GM19467 (cell line): ENCODE measurements around the gene PRKAB2.
"Not testable (repeated sequence)": the region's sequence is repeated elsewhere in the genome, so short reads cannot be mapped to it uniquely, and the experiment has no call there.

Experiments used
- ATAC-seq: cut with Tn5 transposase; IDR thresholded peaks from one replicate; pipeline ENCODE4 v1.9.1; 2021; ENCODE audit warnings: mild to moderate bottlenecking, moderate library complexity; ENCODE audit not compliant: unreplicated experiment

Gene PRKAB2

GRCh38 chr1:147172168-147173016 is at the start of gene PRKAB2:
Gene PRKAB2 (minus strand): TSS chr1:147172470. CDS start chr1:147172144, 326 bp downstream.
- peak; percentile 87 for ATAC-seq

- no peak for ATAC-seq
Measured at GRCh38 chr1:147218606-147219005, 46.3 kb upstream of the PRKAB2 start.

- ATAC-seq = no peak
Measured at GRCh38 chr1:147217141-147217540, 44.9 kb upstream of the PRKAB2 start.

GRCh38 chr1:147216124-147216523 is 43.9 kb upstream of the PRKAB2 start:
- no peak for ATAC-seq

GRCh38 chr1:147215540-147215916 is 43.3 kb upstream of the PRKAB2 start:
- ATAC-seq = no peak

GRCh38 chr1:147214842-147215539 is 42.7 kb upstream of the PRKAB2 start:
- no peak for ATAC-seq

GRCh38 chr1:147214325-147214724 is 42.1 kb upstream of the PRKAB2 start:
- no peak for ATAC-seq

- ATAC-seq = no peak
Measured at GRCh38 chr1:147213271-147213670, 41.0 kb upstream of the PRKAB2 start.

- no peak for ATAC-seq
Measured at GRCh38 chr1:147211577-147211976, 39.3 kb upstream of the PRKAB2 start.

- no peak for ATAC-seq
Measured at GRCh38 chr1:147210987-147211386, 38.7 kb upstream of the PRKAB2 start.

- no peak for ATAC-seq
Measured at GRCh38 chr1:147209825-147210821, 37.9 kb upstream of the PRKAB2 start.

- ATAC-seq = no peak
Measured at GRCh38 chr1:147208619-147209018, 36.3 kb upstream of the PRKAB2 start.

GRCh38 chr1:147207192-147207591 is 34.9 kb upstream of the PRKAB2 start:
- no peak for ATAC-seq

- no peak for ATAC-seq
Measured at GRCh38 chr1:147204080-147204479, 31.8 kb upstream of the PRKAB2 start.

- ATAC-seq = no peak
Measured at GRCh38 chr1:147202576-147202975, 30.3 kb upstream of the PRKAB2 start.

GRCh38 chr1:147201786-147202185 is 29.5 kb upstream of the PRKAB2 start:
- no peak for ATAC-seq

- ATAC-seq = no peak
Measured at GRCh38 chr1:147201276-147201675, 29.0 kb upstream of the PRKAB2 start.

GRCh38 chr1:147197324-147197723 is 25.1 kb upstream of the PRKAB2 start:
- ATAC-seq = not testable (repeated sequence)

- ATAC-seq = no peak
Measured at GRCh38 chr1:147189514-147189913, 17.2 kb upstream of the PRKAB2 start.

- ATAC-seq = no peak
Measured at GRCh38 chr1:147185432-147185831, 13.2 kb upstream of the PRKAB2 start.
